Glomerular endothelial cell (primary cell): ENCODE measurements around the gene SEPHS1. TPM values are rescaled to one million over a fixed set of nuclear protein-coding genes. Genes with fewer than 3 reads are reported as not detected.
"Not testable (repeated sequence)": the region's sequence is repeated elsewhere in the genome, so short reads cannot be mapped to it uniquely, and the experiment has no call there.

ENCODE experiments used
- DNase-seq: peaks from one replicate; pipeline ENCODE4 v3.0.0-alpha.2; 2011; ENCODE audit warnings: low read depth, low spot score; ENCODE audit errors: extremely low read depth
- total RNA-seq: library from RNA; depleted of rRNA; stranded (reverse); fragments of >200 nt; gene quantifications from 2 replicates; pipeline ENCODE4 v1.2.3, GENCODE V29; 2015

The SEPHS1 gene, protein sequence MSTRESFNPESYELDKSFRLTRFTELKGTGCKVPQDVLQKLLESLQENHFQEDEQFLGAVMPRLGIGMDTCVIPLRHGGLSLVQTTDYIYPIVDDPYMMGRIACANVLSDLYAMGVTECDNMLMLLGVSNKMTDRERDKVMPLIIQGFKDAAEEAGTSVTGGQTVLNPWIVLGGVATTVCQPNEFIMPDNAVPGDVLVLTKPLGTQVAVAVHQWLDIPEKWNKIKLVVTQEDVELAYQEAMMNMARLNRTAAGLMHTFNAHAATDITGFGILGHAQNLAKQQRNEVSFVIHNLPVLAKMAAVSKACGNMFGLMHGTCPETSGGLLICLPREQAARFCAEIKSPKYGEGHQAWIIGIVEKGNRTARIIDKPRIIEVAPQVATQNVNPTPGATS
- 43.7 and 45.8 TPM in 2 replicates for total RNA-seq

DNA sequence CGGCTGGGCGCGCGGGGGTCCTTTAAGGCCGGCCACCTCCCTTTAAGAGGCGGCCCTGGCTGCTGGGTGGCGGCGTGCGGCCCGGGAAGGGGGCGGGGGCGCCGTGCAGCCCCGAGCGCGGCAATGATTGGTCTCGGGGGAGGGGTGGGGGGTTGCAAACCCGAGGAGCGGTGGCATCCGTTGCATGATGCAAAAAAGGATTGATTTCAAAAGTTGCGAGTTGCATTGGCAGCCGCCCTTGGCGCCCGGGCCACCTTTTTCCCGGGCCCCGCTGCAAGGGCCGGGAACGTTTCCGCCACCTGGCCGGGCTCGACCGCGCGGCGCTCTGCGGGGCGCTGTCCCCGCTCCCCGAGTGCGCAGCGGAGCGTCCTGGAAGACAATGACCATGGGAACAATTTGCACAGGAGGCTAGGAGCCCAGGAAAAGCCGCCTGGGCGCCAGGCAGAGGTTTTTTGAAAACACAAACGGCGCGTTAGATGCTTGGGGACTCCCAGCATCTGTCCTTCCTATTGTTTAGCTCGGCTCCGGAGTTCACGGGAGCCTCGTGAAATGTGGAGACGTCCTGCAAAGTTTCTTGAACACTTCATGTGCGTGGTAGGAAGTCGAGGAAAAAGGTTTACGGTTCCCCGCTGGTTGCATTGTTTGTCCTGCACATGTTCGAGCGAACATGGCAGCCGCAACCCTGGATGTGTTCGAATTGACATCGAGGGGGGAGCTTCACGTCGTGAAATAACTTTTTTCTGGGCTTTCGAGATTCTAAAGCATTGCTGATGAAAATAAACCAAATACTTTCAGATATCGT lies at the start of gene SEPHS1:
SEPHS1 (minus strand) TSS at position 78 of the 802 bp plus-strand sequence. CDS start 3,343 bp downstream, outside the sequence.
- DNase-seq, result no peak

DNA sequence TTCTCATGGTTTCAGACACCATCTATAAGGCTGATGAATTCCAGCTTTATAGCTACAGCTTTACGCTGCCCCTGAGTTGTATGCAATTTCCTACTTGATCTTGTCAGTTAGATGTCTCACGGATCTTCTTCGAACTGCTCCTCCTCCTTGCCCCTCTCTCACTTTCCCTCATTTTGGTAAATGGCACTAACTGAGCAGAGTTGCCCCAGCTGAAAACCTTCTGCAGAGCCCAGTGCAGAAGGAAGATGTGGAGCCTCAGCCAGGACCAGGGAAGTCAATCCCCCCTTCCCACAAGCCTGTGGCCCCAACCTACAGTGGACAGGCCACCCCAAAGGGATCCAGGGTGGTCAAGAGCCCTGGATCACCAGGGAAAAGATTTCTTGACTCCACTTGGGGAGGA lies 49.0 kb upstream of the SEPHS1 start:
- DNase-seq, result no peak

DNA sequence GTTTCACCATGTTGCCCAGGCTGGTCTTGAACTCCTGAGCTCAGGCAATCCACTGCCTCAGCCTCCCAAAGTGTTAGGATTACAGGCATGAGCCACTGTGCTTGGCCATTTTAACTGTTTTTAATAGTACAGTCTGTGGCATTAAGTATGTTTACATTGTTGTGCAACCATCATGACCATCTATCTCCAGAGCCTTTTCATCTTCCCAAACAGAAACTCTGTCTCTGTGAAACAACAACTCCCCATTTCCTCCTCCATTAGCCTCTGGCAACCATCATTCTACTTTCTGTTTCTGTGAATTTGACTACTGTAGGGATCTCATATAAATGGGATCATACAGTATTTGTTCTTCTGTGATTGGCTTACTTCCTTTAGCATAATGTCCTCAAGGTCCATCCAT lies 48.3 kb upstream of the SEPHS1 start:
- no peak for DNase-seq

DNA sequence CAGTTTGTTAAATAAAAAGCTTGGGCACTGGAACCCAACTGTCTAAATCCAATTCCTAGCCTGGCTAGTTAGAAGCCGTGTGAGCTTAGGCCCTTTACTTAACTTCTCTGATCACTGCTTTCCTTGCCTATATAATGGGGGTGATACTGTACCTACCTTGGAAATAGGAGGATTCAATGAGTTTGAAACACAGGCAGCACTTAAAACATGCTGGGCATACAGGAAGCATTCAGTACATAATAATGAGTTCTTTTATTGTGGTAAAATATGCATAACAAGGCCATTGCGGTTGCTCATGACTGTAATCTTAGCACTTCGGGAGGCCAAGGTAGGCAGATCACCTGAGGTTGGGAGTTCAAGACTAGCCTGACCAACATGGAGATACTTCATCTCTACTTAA lies 47.4 kb upstream of the SEPHS1 start:
- no peak for DNase-seq

DNA sequence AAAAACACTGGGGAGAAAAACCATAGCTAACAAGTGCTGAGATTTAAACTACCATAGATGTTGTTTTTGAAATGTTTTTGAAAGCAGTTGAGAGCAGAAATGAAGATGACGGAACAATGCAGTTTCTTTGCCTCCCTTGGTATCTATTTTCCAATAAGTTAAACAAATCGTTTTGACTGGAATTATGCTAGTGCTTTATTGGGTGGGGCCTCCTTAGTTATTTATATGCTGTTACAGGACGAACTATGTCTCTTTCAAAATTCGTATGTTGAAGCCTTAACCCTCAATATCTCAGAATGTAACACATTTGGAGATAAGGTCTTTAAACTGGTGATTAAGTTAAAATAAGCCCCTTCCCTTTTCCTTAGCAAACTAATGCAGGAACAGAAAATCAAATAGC lies 45.5 kb upstream of the SEPHS1 start:
- DNase-seq, result no peak

DNA sequence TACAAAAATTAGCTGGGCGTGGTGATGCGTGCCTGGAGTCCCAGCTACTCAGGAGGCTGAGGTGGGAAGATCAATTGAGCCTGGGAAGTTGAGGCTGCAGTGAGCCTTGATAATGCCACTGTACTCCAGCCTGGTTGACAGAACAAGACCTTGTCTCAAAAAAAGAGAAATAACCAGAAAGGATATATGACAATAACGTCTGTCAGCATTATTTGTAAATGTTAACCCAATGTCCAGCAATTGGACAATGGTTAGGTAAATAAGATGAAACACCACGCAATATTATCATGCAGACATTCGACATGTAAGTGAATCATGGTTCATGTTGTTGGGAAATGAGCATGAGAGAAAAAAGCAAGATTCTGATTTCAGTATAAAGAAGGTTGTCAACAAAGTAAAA lies 44.6 kb upstream of the SEPHS1 start:
- DNase-seq, result no peak

DNA sequence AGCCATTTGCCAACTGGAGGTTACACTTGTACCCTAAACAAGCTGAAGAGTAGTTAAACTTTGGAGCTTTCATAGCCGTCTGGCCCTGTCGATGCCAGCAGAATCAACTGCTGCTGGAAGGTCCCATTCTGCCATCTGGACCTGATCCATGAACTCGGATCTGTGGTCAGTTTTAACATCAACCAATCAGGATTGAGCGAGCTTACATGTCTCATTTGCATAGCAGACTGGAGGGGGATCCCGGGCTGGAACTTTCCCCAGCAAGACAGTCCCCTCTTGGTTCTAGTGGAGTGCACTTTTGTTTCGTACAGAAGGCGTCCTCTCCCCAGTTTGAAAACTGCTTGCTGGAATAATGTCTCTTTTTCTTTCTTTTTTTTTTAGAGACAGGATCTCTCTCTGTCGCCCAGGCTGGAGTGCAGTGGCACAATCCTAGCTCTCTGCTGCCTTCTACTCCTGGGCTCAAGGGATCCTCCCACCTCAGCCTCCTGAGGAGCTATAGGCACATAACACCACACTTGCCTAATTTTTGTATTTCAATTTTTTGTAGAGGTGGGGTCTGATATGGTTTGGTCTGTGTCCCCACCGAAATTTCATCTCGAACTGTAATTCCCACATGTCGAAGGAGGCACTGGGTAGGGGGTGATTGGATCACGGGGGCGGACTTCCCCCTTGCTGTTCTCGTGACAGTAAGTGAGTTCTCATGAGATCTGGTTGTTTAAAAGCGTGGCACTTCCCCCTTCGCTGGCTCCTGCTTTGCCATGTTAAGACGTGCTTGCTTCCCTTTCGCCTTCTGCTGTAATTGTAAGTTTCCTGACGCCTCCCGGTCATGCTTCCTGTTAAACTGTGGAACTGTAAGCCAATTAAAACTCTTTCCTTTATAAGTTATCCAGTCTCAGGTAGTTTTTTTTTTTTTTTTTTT lies 42.8 kb upstream of the SEPHS1 start:
- no peak for DNase-seq

DNA sequence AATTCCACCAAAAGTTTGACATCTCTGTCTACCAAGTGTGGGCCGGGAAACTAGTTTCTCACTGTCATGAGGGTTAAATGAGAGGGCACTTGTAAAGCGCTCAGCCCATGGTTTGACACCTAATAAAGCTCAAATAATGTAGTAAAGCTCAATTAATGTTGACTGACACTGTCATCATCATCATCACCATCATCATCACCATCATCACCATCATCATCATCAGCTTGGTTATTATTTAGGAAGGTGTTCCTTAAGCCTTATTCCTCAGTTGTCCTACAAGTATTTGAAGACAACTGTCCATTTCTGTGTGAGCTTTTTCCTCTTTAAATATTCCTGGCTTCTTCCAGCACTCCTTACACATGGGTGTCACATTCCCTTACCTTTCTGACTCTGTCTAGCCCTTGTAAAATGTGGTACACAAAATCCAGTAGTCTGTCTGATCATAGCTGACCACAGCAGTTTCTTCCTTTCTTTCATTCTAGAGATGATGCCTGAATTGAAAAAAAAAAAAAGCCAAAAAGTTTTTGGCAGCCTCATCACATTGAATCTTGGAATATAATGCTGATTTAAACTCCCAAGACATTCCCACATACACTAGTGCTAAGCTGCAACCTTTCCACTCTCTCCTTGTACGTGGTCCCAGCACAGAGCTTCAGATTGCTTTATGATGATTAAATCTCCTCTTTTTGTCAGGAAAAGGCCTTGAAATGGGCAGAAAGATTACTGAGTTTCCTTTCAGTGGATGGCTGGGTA lies 40.6 kb upstream of the SEPHS1 start:
- no peak for DNase-seq

DNA sequence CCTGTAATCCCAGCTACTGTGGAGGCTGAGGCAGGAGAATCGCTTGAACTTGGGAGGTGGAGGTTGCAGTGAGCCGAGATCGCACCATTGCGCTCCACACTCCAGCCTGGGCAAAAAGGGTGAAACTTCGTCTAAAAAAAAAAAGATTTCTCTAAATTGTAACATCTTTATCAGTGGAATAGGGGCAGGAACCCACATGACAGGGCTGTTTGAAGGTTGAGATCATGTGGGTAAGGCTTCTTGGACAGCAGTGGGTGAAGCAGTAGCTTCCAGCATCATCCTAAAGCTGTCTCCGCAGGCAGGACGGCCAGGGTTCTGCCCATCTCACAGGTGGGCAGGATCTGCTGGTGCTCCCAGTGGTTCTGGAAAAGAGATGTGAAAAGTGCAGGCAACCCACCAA lies 37.9 kb upstream of the SEPHS1 start:
- DNase-seq, result no peak

DNA sequence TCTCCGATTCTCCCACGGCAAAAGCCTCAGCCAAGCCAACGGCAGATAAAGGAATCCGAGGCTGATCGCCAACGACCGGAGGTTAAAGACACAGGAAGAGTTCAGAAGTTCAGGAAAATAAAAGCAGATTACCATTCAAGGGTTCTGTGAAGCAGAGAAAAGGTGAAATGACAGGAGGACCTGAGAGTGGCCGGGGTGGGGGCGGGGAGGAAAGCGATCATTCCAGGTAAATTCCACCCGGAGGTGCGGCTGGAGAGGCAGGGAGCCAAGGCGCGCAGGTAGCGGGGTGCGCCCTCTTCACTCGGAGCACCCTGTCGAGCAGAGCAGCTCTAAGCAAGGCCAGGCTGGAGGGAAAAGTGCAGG lies 35.3 kb upstream of the SEPHS1 start:
- no peak for DNase-seq

DNA sequence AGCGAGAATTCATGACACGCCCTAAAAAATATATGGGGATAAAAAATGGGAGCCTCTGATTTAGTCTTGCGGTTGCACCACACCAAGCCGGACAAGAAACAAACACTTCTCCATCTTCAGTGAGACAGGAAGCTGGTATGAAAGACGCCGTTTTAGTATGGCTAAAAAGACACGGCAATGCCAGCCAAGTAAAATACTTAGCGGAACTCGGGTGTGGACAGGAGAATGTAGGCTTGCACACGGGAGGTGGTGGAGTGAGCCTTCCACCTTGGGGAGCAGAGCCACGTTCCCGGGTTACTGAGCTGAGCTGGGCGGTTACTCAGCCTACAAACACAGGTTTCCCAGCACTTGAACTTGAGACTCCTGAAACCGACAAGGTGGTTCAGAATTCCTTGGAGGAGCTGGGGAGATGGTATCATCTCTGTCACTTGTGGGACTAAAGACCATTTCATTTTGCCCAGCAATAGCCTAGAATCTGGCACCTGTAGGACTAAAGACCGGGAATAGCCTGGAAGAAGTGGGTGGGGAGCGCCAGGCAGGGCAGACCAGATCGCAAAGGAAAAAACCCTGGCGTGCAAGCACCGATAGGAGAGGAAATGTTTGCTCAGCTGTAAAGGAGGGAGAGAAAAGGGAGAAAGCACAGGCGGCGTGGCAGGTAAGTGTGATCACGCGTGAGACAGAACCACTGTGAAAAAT lies 34.8 kb upstream of the SEPHS1 start:
- no peak for DNase-seq

DNA sequence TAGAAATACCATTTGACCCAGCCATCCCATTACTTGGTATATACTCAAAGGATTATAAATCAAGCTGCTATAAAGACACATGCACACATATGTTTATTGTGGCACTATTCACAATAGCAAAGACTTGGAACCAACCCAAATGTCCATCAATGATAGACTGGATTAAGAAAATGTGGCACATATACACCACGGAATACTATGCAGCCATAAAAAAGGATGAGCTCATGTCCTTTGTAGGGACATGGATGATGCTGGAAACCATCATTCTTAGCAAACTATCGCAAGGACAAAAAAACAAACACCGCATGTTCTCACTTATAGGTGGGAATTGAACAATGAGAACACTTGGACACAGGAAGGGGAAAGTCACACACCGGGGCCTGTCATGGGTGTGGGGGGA lies 31.0 kb upstream of the SEPHS1 start:
- not testable (repeated sequence) for DNase-seq

DNA sequence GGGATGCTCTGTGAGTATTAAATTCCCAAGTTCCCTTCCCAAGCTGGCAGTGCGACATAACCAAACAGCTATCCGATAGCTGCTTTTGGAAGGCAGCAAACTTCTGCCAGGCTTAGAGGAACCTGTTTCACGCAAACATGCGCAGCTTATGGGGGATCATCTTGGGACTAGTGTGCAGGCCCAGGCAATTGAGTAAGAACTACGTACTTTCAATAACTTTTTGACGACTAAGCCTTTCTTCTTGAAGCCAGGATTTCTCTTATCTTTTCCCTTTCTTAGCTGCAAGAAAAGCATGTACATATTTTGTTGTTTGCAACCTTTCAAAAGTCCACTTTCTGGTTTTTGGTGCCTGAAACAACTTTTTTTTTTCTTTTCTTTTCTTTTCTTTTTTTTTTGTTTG lies 28.7 kb upstream of the SEPHS1 start:
- DNase-seq, result no peak

DNA sequence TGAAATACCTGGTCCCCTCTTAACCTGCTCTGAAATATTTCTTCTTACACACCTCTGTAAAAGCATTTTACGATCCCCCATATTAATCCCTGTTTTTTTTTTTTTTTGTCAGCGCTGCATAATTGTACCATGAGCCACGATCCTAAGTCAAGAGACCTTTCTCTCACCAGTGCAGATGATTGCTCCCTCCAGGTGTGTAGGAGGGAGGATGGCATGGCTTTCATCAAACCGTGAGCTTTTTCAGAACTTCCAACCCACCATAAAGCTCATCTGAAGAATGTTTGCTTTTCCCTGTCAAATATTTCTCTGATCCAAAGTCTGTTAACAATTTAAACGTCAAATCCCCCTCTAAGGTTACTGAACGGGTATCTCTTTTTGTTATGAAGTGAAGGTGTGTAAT lies 28.2 kb upstream of the SEPHS1 start:
- no peak for DNase-seq

DNA sequence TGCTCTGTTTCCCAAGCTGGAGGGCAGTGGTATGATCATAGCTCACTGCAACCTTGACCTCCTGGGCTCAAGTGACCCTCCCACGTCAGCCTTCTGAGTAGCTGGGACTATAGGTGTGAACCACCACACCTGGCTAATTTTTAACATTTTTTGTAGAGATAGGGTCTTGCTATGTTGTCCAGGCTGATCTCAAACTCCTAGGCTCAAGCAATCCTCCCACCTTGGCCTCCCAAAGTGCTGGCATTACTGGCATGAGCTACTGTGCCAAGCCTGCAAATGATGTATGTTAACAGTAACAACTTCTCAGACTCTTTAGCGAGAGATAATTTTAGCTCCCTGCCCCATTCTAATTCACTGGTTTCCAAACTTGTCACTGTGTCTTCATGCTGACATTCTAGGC lies 27.7 kb upstream of the SEPHS1 start:
- DNase-seq, result no peak

DNA sequence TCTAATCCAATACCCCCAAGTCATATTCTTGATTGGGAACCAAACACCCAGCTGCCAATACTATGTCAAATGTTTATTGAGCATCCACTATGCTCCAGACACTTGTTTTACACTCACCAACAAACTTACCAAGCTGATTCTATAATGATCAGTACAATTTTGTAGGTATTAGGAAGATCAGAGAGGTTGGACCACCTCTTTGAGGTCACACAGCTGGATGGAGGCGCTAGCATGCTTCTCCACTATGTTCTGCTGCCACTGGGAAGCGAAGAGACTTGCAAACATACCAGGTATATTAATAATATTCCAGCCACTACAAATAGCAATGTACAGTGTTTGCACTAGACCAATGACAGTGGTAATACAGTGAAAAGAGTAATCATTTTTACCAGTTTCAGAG lies 25.6 kb upstream of the SEPHS1 start:
- no peak for DNase-seq

DNA sequence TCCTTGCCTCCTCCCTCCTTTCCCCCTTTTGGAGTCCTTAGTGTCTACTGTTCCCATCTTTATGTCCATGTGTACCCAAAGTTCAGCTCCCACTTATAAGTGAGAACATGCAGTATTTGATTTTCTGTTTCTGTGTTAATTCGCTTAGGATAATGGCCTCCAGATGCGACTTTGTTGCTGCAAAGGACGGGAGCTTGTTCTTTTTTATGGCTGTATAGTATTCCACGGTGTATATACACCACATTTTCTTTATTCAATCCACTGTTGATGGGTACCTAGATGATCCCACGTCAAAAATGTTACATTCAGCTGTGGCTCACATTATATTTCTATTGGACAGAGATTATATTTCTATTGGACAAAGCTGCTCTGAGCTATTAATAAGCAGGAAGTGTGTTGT lies 24.4 kb upstream of the SEPHS1 start:
- no peak for DNase-seq

DNA sequence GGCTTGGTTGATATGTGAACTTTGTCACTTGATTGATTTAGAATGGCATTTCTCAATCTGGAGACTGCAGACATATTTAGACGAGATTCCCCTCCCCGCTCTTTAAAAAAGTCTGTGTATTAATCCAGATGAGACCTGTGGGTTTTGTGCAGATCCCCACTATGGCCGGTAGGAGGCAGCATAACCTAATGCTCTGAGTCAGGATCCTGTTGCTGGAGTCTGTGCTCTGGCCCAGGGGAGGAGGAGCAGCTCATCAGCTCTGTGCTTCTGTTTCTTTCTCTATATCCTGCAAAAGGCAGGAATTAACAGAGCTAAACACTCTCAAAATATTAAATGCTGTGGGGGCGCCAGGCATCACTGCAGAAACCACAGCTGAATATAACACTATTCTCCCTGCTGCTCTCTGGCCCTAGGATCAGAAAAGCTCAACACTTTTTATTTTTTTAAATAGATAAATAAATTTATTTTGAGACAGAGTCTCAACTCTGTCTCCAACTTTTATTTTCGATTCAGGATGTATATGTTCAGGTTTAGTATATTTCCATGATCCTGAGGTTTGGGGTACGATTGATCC lies 23.9 kb upstream of the SEPHS1 start:
- peak; percentile 73 for DNase-seq

DNA sequence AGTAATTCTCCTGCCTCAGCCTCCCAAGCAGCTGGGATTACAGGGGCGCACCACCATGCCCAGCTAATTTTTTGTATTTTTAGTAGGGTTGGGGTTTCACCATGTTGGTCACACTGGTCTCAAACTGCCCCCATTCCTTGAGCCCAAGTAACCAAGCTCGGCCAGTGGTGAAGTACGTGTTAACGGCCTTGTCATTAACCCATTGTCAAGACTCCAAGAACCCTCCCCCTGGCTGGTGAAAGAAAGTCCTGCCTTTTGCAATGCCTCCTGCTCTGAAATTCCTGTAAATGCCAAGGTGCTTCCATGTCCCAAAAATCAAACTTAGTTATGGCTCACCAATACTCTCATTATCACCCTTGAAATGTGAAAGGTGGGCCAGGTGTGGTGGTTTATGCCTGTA lies 18.8 kb upstream of the SEPHS1 start:
- DNase-seq, result no peak

DNA sequence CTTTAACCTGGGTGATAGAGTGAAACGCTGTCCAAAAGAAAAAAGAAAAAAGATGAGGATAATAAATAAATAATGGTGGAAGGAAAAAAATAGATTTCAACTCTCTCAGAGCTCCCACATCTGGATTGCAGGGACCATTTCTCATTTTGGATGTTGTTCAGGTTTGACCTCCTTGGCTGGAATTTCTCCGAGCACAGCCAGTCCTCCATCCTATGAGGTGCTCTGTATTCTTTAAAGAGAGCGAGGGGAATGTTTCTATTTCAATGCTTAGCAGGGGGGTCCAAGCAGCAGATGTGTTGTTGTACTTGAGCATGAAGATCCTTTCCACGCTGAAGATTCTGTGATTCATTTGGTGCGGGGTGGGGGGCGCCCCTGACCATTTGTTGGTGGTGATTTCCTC lies 17.7 kb upstream of the SEPHS1 start:
- no peak for DNase-seq
